A673 (cell line): ENCODE measurements around the gene MEF2C. TPM values are rescaled to one million over a fixed set of nuclear protein-coding genes. Genes with fewer than 3 reads are reported as not detected.

Source experiments
- BruUV-seq: library from RNA; stranded (reverse); fragments of 400-500 nt; replicated peaks from 2 replicates; lab custom pipeline; 2021; lab: Mats Ljungman, UMichigan
- CTCF ChIA-PET: fragments of 300-600 bp; sonication (Branson Sonifier 250); formaldehyde crosslinking; loops from one replicate; lab custom pipeline; 2022; ENCODE audit warnings: antibody characterized with exemption; lab: Charles Lee
- POLR2A ChIA-PET: fragments of 300-600 bp; sonication (Branson Sonifier 250); formaldehyde crosslinking; loops from one replicate; lab custom pipeline; 2022; ENCODE audit warnings: antibody characterized with exemption; ENCODE audit not compliant: low non-redundant PET; lab: Charles Lee
- DNase-seq: peaks from one replicate; pipeline ENCODE4 v3.0.0-alpha.2; 2015; ENCODE audit warnings: low spot score
- H3K27ac ChIP-seq: fragments of 200-600 bp; sonication (generic); 2 replicates; pipeline ENCODE4 v1.5.1; 2016; ENCODE audit warnings: mixed run types, low read depth, mild to moderate bottlenecking, mixed read lengths, antibody characterized with exemption, low read length; ENCODE audit not compliant: poor library complexity, severe bottlenecking
- H3K27me3 ChIP-seq: fragments of 200-600 bp; sonication (generic); replicated peaks from 2 replicates; pipeline ENCODE4 v1.6.1; 2017; ENCODE audit warnings: mixed run types, low read depth, mild to moderate bottlenecking, mixed read lengths, antibody characterized with exemption, low read length; ENCODE audit not compliant: insufficient read depth, poor library complexity
- H3K36me3 ChIP-seq: fragments of 200-600 bp; sonication (generic); 2 replicates; pipeline ENCODE4 v1.6.1; 2016; ENCODE audit warnings: mixed run types, mild to moderate bottlenecking, mixed read lengths, antibody characterized with exemption, low read length; ENCODE audit not compliant: insufficient read depth, poor library complexity, severe bottlenecking
- H3K4me1 ChIP-seq: fragments of 200-600 bp; sonication (generic); 2 replicates; pipeline ENCODE4 v1.6.1; 2017; ENCODE audit warnings: mixed run types, mild to moderate bottlenecking, mixed read lengths, antibody characterized with exemption, low read length; ENCODE audit not compliant: insufficient read depth, poor library complexity, severe bottlenecking
- H3K4me3 ChIP-seq: fragments of 200-600 bp; sonication (generic); 2 replicates; pipeline ENCODE4 v1.5.1; 2016; ENCODE audit warnings: low read depth, mixed run types, mild to moderate bottlenecking, mixed read lengths, low read length; ENCODE audit not compliant: poor library complexity, severe bottlenecking
- H3K9me3 ChIP-seq: fragments of 200-600 bp; sonication (generic); 2 replicates; pipeline ENCODE4 v1.6.1; 2016; ENCODE audit warnings: mixed run types, low read depth, mild to moderate bottlenecking, mixed read lengths, antibody characterized with exemption, low read length; ENCODE audit not compliant: poor library complexity, severe bottlenecking
- EZH2 ChIP-seq: fragments of 200-600 bp; sonication (generic); IDR thresholded peaks from 2 replicates; pipeline ENCODE4 v1.6.1; 2017; ENCODE audit warnings: borderline replicate concordance, low read depth, mild to moderate bottlenecking, mixed read lengths, antibody characterized with exemption, low read length; ENCODE audit not compliant: poor library complexity, severe bottlenecking
- intact Hi-C: fragments of 100-400 bp; cut with micrococcal nuclease; formaldehyde crosslinking; loops from one replicate; pipeline ENCODE4 v1.10.0; 2022; ENCODE audit not compliant: unreplicated experiment
- total RNA-seq: library from RNA; stranded (reverse); gene quantifications from 2 replicates; pipeline ENCODE4 v1.2.3, GENCODE V29; 2021
- TF ChIP-seq, protein P1 (sequence below): fragments of 300-800, 200-600 bp; sonication (generic); conservative IDR thresholded peaks from 2 replicates; pipeline ENCODE4 v1.5.1; 2017; ENCODE audit warnings: low read depth, mild to moderate bottlenecking, antibody characterized with exemption, low read length, moderate library complexity, mixed read lengths

Gene MEF2C
- total RNA-seq, 1 experiment from 2014 or later: 2.0 TPM

DNA sequence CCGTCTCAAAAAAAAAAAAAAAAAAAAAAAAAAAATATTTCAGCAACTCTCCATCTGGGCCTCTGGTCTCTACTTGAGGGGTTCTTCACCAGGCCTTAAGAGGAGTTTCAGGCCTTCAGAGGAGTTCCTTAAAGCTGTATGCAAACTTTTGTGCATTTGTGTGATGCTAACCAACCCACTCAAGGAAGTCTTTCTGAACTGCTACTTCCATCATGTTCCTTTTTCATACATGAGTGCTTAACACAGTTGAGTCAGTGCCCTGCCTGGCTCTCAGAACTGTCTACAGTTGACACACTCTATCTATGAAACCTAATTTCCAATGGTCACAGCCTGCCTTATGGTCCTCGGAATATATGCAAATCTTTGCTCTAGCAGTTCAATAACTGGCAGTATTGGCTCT lies 146.5 kb downstream of the MEF2C start:
- ChIA-PET POLR2A (no interaction called here), CTCF (no interaction called here)
- intact Hi-C loops: loop anchor here (10.0 kb wide), 1 partner anchor 988 kb away; no protein-coding TSS in a partner anchor
- TF ChIP-seq EZH2: no peak
- TF ChIP-seq, protein P1, sequence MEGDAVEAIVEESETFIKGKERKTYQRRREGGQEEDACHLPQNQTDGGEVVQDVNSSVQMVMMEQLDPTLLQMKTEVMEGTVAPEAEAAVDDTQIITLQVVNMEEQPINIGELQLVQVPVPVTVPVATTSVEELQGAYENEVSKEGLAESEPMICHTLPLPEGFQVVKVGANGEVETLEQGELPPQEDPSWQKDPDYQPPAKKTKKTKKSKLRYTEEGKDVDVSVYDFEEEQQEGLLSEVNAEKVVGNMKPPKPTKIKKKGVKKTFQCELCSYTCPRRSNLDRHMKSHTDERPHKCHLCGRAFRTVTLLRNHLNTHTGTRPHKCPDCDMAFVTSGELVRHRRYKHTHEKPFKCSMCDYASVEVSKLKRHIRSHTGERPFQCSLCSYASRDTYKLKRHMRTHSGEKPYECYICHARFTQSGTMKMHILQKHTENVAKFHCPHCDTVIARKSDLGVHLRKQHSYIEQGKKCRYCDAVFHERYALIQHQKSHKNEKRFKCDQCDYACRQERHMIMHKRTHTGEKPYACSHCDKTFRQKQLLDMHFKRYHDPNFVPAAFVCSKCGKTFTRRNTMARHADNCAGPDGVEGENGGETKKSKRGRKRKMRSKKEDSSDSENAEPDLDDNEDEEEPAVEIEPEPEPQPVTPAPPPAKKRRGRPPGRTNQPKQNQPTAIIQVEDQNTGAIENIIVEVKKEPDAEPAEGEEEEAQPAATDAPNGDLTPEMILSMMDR: no peak
- no peaks in the 10 kb centered on the region for H3K9me3 ChIP-seq
- no peak overlapping the region for H3K27ac ChIP-seq
- no peaks in the 10 kb centered on the region for H3K27me3 ChIP-seq
- DNase-seq: no peak
- BruUV-seq: no TSS peak
- no peaks in the 10 kb centered on the region for H3K4me1 ChIP-seq
- no peak overlapping the region for H3K4me3 ChIP-seq
- H3K36me3 ChIP-seq: no peaks in the 10 kb centered on the region

DNA sequence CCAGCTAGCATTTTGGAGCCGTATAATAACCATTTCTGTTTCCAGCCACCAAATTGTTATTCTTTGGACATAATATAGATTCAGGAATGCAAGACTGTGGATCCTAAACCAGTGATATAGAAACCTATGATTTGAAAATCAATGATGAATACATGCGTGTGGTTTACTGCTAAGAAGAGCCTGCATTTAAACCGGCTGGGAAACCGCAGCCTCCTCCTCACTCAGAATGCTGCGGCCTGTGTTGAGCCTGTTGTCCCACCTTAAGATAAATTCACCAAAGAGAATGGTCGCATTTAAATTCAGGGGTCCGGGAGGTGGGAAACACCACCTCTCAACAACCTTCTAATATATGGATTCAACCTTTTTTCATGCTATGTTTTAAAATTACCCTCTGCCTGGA lies 148.0 kb downstream of the MEF2C start:
- intact Hi-C loops: loop anchor here (10.0 kb wide), 1 partner anchor 990 kb away; no protein-coding TSS in a partner anchor
- Histone ChIP-seq H3K36me3 (no peaks in the 10 kb centered on the region), H3K4me3 (no peak overlapping the region), H3K27ac (no peak overlapping the region), H3K27me3 (no peaks in the 10 kb centered on the region), H3K9me3 (no peaks in the 10 kb centered on the region), H3K4me1 (no peaks in the 10 kb centered on the region)
- ChIA-PET POLR2A (no interaction called here), CTCF (no interaction called here)
- no TSS peak for BruUV-seq
- TF ChIP-seq, protein P1: no peak
- no peak for TF ChIP-seq EZH2
- DNase-seq: no peak

DNA sequence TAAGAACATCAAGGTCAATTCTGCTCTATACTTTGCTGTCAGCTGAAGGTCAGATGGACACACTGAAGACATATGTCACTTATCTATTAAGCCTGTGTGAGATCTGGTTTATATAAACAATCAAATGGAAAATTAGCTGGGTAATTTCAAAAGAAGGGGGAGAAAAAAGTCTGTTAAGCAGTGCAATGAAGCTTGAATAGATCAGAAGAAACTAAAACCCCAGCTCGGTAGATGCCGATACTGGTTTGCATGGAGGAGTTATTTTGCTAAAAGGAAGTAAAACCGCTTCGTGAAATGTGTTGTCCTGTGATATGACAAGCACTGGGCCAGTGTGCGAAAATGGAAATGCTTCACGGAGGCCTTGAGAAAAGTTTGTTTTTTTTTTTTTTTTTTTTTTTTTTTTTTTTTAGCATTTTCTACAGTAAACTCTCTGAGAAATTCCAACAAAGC lies 148.8 kb downstream of the MEF2C start:
- TF ChIP-seq, protein P1: no peak
- TF ChIP-seq EZH2: no peak
- no TSS peak for BruUV-seq
- Histone ChIP-seq H3K27ac (no peak overlapping the region), H3K27me3 (no peaks in the 10 kb centered on the region), H3K9me3 (no peaks in the 10 kb centered on the region), H3K4me3 (no peak overlapping the region), H3K36me3 (no peaks in the 10 kb centered on the region), H3K4me1 (no peaks in the 10 kb centered on the region)
- POLR2A ChIA-PET: no interaction called here
- CTCF ChIA-PET: no interaction called here
- intact Hi-C loops: loop anchor here (10.0 kb wide), 1 partner anchor 991 kb away; no protein-coding TSS in a partner anchor
- no peak for DNase-seq
